ENCODE results near the gene HIVEP3.

GRCh38 chr1:41498391-41498790, 420.3 kb downstream of the HIVEP3 start:
- TF ChIP-seq CTCF (IDR thresholded peaks at IDR 0.05): no peak
- no peak for TF ChIP-seq POLR2A (IDR thresholded peaks at IDR 0.05)
- no peak for TF ChIP-seq EP300 (IDR thresholded peaks at IDR 0.05)

Data from tibial nerve (tissue), 4 donors.